HUES48 (cell line): ENCODE data around the gene NIN.

ENCODE experiments used
- H3K27ac ChIP-seq: one replicate; pipeline ENCODE4 v1.7.0; 2013; ENCODE audit warnings: low read depth, low read length, inconsistent platforms
- H3K27me3 ChIP-seq: 2 replicates; pipeline ENCODE4 v1.6.1; 2013; ENCODE audit warnings: mild to moderate bottlenecking, low read length; ENCODE audit not compliant: control insufficient read depth, insufficient read depth
- H3K36me3 ChIP-seq: 2 replicates; pipeline ENCODE4 v1.6.1; 2013; ENCODE audit warnings: low read length; ENCODE audit not compliant: control insufficient read depth, insufficient read depth
- H3K4me1 ChIP-seq: 2 replicates; pipeline ENCODE4 v1.6.1; 2013; ENCODE audit warnings: mild to moderate bottlenecking, low read length; ENCODE audit not compliant: control insufficient read depth, insufficient read depth
- H3K4me3 ChIP-seq: 2 replicates; pipeline ENCODE4 v1.5.1; 2013; ENCODE audit warnings: mild to moderate bottlenecking, low read depth, low read length
- H3K9ac ChIP-seq: 2 replicates; pipeline ENCODE4 v1.6.1; 2013; ENCODE audit warnings: mild to moderate bottlenecking, low read depth, low read length, moderate library complexity
- H3K9me3 ChIP-seq: 2 replicates; pipeline ENCODE4 v1.6.1; 2013; ENCODE audit warnings: low read length; ENCODE audit not compliant: control insufficient read depth, insufficient read depth

NIN gene

DNA sequence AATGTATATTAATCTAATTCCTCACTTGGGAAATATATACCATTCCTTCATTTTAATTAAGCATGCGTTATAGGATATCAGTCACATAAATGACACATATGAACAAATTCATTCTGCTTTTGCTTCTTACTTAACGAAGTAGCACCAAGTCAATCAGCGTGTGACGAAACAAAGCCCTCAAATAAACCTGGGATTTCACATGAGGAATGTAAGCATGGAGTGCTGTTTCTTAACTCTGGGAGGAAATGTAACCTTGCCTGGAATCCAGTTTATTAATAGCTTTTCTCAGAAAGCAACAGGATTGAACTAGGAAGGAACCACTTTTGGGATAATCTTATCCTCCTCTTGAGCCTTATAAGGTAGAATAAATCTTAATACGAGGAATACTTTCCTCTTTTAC is 72.0 kb downstream of the NIN start:
- H3K27ac ChIP-seq = no peak overlapping the region
- H3K9ac ChIP-seq = no peak overlapping the region
- peaks cover 34% of the 10 kb centered on the region for H3K36me3 ChIP-seq
- H3K27me3 ChIP-seq = no peaks in the 10 kb centered on the region
- H3K9me3 ChIP-seq = no peaks in the 10 kb centered on the region
- H3K4me1 ChIP-seq = no peaks in the 10 kb centered on the region
- no peak overlapping the region for H3K4me3 ChIP-seq

DNA sequence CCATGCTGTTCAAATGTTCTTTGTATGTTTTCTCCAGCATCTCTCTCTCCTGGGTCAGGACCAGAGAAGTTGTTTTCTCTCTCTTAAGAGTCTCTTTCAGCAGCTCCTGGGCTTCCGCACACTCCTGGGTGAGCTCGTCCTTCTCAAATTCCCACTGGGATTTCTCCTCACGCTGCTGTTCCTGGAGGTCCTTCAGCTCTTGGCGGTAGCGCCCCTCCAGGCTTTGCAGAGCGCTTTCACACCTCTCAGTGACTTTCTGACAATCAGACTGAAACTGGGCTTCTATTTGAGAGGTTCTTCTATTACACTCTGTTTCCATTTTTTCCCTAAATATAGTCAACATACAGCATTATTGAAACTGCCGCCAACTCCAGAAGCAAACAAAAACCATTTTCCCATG is 72.7 kb downstream of the NIN start:
- Histone ChIP-seq H3K27me3 (no peaks in the 10 kb centered on the region), H3K9me3 (no peaks in the 10 kb centered on the region), H3K36me3 (peaks cover 32% of the 10 kb centered on the region), H3K4me3 (no peak overlapping the region), H3K4me1 (no peaks in the 10 kb centered on the region), H3K27ac (no peak overlapping the region), H3K9ac (no peak overlapping the region)

DNA sequence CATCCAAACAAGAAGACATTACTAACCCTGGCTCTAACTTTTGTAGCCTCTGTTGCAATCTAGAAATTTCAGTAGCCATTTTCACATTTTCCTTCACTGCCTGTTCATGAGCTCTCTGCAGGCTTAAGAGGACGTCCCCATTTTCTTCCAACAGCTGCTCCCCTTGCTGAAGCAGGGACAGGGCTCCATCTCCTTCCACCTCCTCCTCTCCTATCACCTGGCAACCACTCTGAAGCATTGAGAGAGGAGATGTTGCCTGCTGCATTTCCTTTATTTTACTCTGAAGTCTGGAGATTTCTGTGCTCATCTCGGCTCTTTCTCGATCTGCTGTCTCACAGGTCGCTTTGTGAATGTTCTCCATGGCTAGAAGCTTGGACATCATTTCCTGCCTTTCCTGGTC is 73.3 kb downstream of the NIN start:
- Histone ChIP-seq H3K36me3 (peaks cover 28% of the 10 kb centered on the region), H3K27me3 (no peaks in the 10 kb centered on the region), H3K9ac (no peak overlapping the region), H3K4me1 (no peaks in the 10 kb centered on the region), H3K27ac (no peak overlapping the region), H3K9me3 (no peaks in the 10 kb centered on the region), H3K4me3 (no peak overlapping the region)

DNA sequence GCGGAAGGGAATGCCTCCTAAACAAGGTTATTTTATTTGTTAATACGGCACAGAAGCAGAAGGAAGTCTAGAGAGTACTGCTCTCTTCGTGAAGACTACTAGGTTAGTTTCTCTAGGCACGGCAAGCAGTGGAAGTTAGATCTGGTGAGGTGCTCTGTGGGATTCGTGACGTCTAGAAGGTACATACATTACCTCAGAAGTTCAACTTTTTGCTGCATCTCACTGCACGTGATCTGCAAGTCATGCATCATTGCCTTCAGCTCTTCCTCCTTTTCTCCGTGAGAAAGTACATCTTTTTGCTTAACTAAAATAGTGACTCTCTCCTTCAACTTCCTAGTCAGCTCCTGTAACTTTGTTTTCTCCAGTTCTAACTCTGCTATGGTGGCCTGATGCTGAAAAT is 74.7 kb downstream of the NIN start:
- peaks cover 24% of the 10 kb centered on the region for H3K36me3 ChIP-seq
- H3K27ac ChIP-seq = no peak overlapping the region
- H3K4me3 ChIP-seq = no peak overlapping the region
- no peak overlapping the region for H3K9ac ChIP-seq
- H3K9me3 ChIP-seq = no peaks in the 10 kb centered on the region
- H3K27me3 ChIP-seq = no peaks in the 10 kb centered on the region
- H3K4me1 ChIP-seq = no peaks in the 10 kb centered on the region

DNA sequence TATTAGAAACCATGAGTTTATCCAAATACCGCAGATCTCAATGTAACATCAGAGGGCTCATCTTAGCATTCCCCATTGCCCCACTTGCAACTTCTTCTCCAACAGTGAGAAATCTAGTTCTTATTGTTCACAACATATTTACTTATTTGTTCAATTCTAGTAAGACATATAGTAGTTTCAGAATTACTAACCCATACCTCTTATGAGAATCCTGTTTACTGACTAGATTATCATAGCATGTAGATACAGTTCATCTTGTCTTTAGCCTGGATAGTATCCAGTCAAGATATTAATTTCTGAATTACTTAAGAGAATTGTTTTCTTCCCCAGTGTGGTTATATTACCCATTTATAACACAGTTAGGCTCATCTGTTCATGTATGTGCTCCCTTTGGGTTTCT is 80.6 kb downstream of the NIN start:
- no peak overlapping the region for H3K9ac ChIP-seq
- H3K4me1 ChIP-seq = no peaks in the 10 kb centered on the region
- no peak overlapping the region for H3K27ac ChIP-seq
- no peaks in the 10 kb centered on the region for H3K27me3 ChIP-seq
- no peaks in the 10 kb centered on the region for H3K9me3 ChIP-seq
- H3K4me3 ChIP-seq = no peak overlapping the region
- peaks cover 35% of the 10 kb centered on the region for H3K36me3 ChIP-seq

DNA sequence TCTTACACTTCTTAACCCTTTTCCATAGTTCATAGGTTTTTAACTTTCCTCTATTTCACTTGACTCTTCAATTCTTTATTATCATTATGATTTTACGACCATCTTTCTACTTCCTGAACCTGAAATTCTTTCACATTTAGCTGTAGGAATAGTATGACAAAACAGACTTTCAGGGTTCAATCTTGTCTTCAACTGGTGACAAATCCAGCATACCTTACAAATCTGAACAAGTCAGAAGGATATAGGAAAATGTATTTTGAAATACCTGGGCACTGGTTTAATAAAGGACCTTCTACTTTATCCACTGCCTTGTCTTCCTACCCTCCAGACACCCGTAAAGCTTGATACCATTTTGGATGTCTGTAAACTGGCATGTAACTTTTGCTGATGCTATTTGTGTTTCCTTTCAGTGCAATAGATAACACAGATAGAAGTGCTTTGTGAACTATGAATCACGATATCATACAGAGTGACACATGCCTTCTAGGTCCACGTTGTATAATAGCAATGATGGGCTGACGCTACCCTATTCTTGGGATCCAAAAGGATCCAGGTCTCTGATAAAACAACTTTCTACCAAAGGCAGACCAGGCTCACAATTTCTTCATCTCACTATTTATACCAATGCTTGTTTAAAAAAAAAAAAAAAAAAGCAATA is 85.4 kb downstream of the NIN start:
- Histone ChIP-seq H3K4me1 (no peaks in the 10 kb centered on the region; the same call in 1 of the 2 replicates), H3K27ac (no peak overlapping the region), H3K9ac (no peak overlapping the region), H3K36me3 (peaks cover 35% of the 10 kb centered on the region), H3K27me3 (no peaks in the 10 kb centered on the region), H3K9me3 (no peaks in the 10 kb centered on the region), H3K4me3 (no peak overlapping the region)

DNA sequence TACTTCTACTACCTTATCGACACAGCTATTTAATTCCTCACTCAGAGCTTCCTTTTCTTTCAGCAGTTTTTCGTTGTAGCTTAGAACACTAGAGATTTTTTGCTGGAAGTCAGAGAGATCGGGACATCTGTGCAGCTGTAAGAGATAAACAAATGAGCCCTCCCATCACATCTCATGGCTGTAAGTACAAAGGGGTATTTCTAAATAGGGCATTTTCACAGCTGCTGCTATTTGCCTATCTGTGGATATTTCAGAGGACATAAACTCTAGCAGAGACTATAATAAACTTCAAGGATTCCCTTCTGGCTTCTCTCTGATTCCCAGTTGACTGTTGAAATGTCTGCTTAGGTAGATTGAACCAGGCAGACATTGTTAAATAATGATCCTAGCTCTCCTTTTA is 86.7 kb downstream of the NIN start:
- Histone ChIP-seq H3K4me1 (no peaks in the 10 kb centered on the region; the same call in 1 of the 2 replicates), H3K4me3 (no peak overlapping the region), H3K9me3 (no peaks in the 10 kb centered on the region), H3K27me3 (no peaks in the 10 kb centered on the region), H3K27ac (no peak overlapping the region), H3K9ac (no peak overlapping the region), H3K36me3 (peaks cover 37% of the 10 kb centered on the region)

DNA sequence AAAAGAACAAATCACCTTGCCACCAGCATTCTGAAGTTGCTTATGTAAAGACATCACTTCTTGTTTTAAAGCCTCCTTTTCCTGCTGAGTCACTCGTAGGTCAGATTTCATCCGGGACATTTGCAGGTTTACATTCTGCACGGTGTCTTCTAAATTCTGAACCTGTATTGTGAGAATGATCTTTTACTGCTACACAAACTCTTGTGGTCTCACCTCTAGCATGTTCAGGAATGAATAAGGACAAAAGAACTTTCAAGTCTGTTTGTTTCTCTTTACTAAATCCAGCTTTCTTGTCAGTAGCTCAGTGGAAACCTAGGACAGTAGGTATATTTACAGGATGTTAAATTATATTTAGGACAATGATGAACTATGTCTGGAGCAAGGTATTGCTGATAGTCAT is 89.4 kb downstream of the NIN start:
- no peak overlapping the region for H3K4me3 ChIP-seq
- H3K9ac ChIP-seq = no peak overlapping the region
- H3K4me1 ChIP-seq = no peaks in the 10 kb centered on the region; the same call in 1 of the 2 replicates
- H3K27me3 ChIP-seq = no peaks in the 10 kb centered on the region
- H3K36me3 ChIP-seq = peaks cover 43% of the 10 kb centered on the region
- no peaks in the 10 kb centered on the region for H3K9me3 ChIP-seq
- no peak overlapping the region for H3K27ac ChIP-seq

DNA sequence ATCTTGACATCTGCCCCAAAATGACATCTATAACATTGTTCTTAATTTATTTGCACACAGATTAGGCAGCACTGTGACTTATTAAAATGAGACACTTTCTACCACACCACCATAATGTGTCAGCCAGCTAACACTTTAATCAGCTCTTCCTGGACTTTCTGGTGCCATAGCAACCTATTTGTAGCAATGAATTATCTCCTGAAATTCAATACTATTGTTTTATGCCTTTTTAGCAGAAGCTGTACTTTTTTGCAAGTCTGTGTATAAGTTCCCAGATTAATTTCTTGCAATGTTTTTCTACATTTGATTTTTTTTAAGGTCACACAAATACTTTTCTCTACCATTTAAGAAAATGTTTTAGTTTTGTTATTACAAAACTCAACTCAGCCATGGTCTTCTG is 90.1 kb downstream of the NIN start:
- H3K27ac ChIP-seq = no peak overlapping the region
- H3K36me3 ChIP-seq = peaks cover 40% of the 10 kb centered on the region
- H3K9me3 ChIP-seq = no peaks in the 10 kb centered on the region
- no peak overlapping the region for H3K9ac ChIP-seq
- H3K4me1 ChIP-seq = no peaks in the 10 kb centered on the region; the same call in 1 of the 2 replicates
- H3K4me3 ChIP-seq = no peak overlapping the region
- H3K27me3 ChIP-seq = no peaks in the 10 kb centered on the region

DNA sequence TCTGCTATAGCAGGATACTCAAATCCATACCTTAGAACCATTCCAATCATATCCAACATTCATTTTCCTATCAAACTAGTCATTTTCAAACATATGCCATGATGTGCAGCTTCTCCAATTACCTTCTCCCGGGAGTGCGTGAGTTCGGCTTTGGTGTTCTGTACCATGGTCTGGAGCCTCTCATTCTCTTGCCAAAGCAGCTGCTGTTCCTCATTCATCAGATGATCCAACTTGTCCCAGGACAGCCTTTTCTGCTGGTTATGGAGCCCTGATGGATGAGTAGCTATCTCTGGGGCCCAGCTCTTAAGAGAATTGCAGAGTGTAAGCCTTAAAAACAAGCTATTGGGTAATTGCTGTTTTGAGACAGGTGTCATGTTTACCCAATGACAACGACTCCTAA is 91.8 kb downstream of the NIN start:
- Histone ChIP-seq H3K27ac (no peak overlapping the region), H3K36me3 (peaks cover 49% of the 10 kb centered on the region), H3K9ac (no peak overlapping the region), H3K27me3 (no peaks in the 10 kb centered on the region), H3K4me3 (no peak overlapping the region), H3K9me3 (no peaks in the 10 kb centered on the region), H3K4me1 (no peaks in the 10 kb centered on the region; the same call in 1 of the 2 replicates)

DNA sequence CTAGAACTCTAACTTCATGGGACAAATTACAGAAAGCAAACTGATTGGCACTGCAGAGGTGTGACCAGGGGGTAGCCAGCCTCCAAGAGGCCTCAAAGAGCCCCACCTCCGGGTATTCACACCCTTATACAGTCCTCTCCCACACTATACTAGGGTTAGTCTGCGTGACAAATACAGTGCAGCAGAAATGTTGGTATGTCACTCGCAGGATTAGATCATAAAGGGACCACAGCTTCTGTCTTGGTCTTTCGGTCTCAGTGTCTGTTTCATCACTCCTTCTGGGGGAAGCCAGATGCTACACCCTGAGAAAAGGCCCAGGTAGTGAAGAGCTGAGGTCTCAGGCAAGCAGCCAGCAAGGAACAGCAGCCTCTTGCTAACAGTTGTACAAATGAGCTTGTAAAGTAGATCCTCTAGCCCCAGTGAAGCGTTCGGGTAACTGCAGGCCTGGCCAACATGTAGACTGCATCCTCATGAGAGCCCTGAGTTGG is 94.0 kb downstream of the NIN start:
- Histone ChIP-seq H3K4me1 (no peaks in the 10 kb centered on the region; the same call in 1 of the 2 replicates), H3K9me3 (no peaks in the 10 kb centered on the region), H3K36me3 (peaks cover 34% of the 10 kb centered on the region), H3K27me3 (no peaks in the 10 kb centered on the region), H3K9ac (no peak overlapping the region), H3K27ac (no peak overlapping the region), H3K4me3 (no peak overlapping the region)
